ENCODE data around the gene TULP4.

Gene TULP4, protein sequence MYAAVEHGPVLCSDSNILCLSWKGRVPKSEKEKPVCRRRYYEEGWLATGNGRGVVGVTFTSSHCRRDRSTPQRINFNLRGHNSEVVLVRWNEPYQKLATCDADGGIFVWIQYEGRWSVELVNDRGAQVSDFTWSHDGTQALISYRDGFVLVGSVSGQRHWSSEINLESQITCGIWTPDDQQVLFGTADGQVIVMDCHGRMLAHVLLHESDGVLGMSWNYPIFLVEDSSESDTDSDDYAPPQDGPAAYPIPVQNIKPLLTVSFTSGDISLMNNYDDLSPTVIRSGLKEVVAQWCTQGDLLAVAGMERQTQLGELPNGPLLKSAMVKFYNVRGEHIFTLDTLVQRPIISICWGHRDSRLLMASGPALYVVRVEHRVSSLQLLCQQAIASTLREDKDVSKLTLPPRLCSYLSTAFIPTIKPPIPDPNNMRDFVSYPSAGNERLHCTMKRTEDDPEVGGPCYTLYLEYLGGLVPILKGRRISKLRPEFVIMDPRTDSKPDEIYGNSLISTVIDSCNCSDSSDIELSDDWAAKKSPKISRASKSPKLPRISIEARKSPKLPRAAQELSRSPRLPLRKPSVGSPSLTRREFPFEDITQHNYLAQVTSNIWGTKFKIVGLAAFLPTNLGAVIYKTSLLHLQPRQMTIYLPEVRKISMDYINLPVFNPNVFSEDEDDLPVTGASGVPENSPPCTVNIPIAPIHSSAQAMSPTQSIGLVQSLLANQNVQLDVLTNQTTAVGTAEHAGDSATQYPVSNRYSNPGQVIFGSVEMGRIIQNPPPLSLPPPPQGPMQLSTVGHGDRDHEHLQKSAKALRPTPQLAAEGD (N-terminal part only)

GRCh38 chr6:158312165-158312564 lies at the start of gene TULP4:
Gene TULP4, plus strand, starts transcription at chr6:158312465. Its CDS starts 1,552 bp downstream, at chr6:158314017.
- DNase-seq = no peak

DNA sequence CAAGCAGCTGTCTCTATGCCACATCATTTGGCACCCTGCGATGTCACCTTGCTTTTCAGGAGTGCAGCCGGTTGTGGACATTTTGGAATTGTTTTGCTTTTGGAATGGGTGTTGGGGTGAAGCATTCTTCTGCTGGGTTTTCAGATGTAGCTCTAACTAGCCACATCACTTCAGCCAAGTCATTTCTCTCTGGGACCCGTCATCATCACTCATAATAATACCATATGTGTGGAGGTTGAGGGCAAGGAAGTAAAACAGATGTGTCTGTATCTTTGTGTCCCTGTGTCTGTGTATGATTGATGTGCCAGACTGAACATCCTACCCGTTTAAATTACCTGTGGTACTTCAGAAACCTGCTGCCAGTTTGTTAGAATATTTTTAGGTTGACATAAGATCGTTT lies 49.5 kb upstream of the TULP4 start:
- no peak for DNase-seq

- DNase-seq = no peak
Measured at GRCh38 chr6:158264180-158264579, 48.1 kb upstream of the TULP4 start.

GRCh38 chr6:158266131-158266530 lies 46.1 kb upstream of the TULP4 start:
- no peak for DNase-seq

DNA sequence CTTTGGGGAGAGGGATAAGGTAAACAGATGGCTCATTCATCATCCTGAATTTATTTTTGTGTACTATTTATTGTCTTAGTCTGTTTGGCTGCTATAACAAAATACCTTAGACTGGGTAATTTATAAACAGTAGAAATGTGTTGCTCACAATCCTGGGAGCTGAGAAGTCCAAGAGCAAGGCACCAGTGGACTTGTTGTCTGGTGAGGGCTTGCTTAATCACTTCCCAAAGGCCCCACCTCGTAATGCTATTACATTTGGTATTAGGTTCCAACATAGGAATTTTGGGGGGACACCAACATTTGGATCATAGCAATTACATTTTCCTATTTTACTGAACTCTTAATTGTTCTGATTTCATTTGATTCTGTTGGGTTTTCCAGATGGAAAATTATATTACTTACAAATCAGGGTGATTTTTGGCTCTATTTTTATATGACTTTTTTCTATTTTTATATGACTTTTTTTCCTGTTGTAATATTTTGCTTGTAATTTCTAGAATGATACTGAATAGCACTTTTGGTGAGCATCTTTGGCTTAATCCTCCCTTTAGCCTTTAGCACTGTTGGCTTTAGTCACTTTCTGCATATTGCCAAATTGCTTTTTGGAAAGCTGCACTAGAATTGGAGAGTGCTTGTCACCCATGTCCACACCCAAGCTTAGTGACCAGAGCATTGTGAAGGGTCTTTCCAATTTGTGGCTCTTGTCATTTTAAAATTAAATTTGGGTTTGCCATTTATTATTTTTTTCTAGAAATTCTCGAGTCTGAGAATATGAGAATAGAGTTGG lies 43.7 kb upstream of the TULP4 start:
- DNase-seq = no peak

DNA sequence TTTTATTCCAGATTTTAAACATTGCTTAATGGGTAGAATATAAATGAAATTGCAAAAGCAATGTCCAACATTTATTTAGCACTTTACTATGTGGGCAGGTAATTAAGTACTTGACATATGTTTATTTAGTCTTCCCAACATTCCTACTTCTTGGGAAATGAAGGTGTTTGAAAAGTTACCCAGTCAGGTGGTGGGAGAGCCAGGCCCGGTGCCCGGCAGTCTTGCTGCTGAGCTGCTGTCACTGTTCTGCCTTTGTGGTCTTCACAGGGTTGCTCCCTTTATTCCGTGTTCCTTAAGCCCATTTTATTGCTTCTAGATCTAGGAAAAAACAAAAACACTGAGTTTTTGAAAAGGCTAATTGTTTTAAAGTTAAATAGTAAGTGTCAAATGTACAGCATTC lies 42.6 kb upstream of the TULP4 start:
- DNase-seq = no peak

DNA sequence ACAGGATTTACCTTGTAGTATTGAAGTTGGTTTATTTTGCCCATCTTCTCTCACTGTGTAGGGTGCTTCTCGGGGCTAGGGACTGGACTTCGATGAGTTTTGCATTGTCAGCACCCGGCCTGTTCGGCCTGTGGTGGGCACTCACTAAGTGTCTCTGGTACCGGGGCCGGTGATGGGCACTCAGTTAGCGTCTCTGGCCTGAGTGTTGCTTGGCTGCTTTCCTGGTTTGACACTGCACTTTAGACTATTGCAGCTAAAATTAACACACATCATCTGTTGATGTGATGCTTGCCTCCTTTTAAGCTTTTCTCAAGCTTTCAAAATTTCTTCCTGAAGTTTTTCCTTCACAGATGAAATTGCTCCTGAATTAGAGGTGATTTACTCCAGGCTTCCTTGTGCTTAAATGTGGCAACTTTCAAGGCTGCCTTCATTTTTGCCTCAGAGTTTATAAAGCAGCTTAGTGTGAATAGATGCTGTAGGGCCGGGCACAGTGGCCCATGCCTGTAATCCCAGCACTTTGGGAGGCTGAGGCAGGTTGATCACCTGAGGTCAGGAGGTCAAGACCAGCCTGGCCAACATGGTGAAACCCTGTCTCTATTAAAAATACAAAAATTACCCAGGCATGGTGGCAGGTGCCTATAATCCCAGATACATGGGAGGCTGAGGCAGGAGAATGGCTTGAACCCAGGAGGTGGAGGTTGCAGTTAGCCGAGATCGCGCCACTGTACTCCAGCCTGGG lies 41.7 kb upstream of the TULP4 start:
- DNase-seq = no peak

- no peak for DNase-seq
Measured at GRCh38 chr6:158272324-158272723, 39.9 kb upstream of the TULP4 start.

GRCh38 chr6:158278004-158278403 lies 34.3 kb upstream of the TULP4 start:
- DNase-seq = no peak

- no peak for DNase-seq
Measured at GRCh38 chr6:158279615-158280014, 32.6 kb upstream of the TULP4 start.

DNA sequence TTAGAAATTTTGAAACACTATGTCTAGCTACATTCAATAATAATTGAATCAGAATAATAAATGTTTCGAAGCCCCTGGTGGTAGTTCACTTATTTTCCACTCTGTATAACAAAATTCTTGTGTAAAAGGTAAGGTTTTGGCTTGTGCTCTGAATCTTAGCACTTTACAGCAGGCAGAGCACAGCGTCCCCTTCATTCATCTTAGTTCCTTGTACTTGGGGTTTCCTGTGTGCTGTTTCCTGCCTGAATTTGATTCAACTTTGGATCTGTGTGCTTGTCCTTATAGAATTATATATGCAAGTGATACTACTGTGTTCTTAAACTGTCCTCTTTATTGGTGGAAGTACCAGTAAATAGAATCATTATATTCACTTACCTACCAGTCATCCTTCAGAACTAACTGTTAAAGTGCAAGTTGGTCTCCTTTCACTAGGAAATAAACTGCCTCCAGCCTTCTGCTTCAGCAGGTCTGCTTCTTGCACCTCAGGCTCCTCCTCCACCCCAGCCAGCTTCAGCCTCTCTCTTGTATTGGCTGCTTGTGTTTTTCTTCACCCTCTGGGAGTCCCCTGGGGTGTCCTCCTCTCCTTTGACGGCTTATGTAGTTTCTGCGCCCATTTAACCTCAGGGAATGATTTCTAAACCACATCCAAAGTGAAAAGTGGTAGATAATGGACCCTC lies 28.8 kb upstream of the TULP4 start:
- DNase-seq = no peak

DNA sequence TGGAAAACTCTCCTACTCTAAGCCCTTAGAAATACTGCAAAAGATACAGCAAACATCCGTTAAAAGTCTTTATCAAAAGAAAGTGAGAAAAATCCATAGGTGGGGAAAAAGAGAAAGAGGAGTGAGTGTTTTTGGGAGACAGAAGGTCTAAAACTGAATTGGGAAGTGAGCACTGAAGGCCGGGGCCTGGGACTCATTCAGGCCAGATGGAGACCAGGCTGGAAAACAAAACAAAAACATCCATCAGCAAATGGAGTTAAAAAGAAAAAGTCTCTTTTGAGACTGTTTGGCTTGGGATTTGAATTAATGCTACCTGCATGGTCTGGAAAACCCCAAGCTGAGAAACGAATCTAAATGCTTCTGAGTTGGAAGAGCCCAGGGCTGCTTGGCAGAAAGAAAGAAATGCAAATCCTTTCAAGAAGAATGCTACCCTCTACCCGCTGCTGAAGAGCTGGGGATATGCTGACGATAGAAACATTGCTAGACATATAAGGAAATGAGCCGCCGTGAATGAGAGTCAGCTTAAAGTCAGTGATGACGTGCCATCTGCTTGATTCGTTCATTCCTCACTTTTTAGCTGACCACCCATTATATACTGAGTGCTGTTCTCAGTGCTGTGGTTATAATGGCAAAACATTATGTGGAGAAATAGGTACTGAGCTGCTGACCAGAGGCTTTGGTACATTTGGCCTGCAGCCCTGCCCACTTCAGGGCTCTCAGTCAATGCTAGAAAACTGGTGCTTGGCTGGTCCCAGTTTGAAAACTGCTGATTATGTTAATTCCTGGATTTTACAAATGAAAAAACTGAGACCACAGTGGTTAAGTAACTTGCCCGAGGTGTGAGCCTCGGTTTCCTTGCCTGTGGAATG lies 28.0 kb upstream of the TULP4 start:
- DNase-seq = no peak

- DNase-seq = no peak
Measured at GRCh38 chr6:158284876-158285655, 27.2 kb upstream of the TULP4 start.

GRCh38 chr6:158285656-158286021 lies 26.6 kb upstream of the TULP4 start:
- DNase-seq = no peak

- DNase-seq = no peak
Measured at GRCh38 chr6:158286413-158286812, 25.9 kb upstream of the TULP4 start.

DNA sequence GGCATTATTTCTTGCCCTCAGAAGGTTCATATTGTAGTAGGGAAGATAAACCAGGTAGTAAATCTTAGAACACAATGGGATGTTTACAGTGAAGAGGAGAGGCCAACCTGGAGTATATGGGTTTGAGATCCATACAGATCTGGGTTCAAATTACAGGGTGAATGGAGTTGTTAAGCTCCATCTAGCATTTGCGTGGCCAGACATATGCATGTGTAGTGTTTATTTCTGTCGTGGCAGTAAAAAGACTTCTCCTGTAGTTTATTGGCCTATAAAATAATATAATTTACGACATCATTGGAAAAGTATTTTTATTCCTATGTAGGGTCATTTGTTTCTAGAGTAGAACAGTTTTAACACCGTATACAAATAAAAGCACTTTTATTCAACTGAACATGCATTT lies 25.2 kb upstream of the TULP4 start:
- no peak for DNase-seq

GRCh38 chr6:158290040-158290439 lies 22.2 kb upstream of the TULP4 start:
- DNase-seq = no peak

- DNase-seq = no peak
Measured at GRCh38 chr6:158290659-158291058, 21.6 kb upstream of the TULP4 start.

- no peak for DNase-seq
Measured at GRCh38 chr6:158292016-158292415, 20.2 kb upstream of the TULP4 start.

GRCh38 chr6:158293122-158293521 lies 19.1 kb upstream of the TULP4 start:
- no peak for DNase-seq
